ENCODE measurements around the gene AHNAK2.

AHNAK2 gene

GRCh38 chr14:104992501-104992900 is 14.3 kb upstream of the AHNAK2 start:
- H3K9me3 ChIP-seq (ENCODE audit: control insufficient read depth, low read length) = no peaks in the 10 kb centered on the region
- H3K4me3 ChIP-seq (ENCODE audit: low read length) = no peak overlapping the region
- H3K36me3 ChIP-seq (ENCODE audit: control insufficient read depth, insufficient read depth, low read length) = peaks cover 13% of the 10 kb centered on the region
- H3K4me1 ChIP-seq (ENCODE audit: control insufficient read depth, insufficient read depth, low read length) = no peaks in the 10 kb centered on the region
- no peaks in the 10 kb centered on the region for H3K27me3 ChIP-seq (ENCODE audit: control insufficient read depth, insufficient read depth, low read length)
- H3K9ac ChIP-seq (ENCODE audit: low read length) = no peak overlapping the region

GRCh38 chr14:104991896-104992230 is 13.7 kb upstream of the AHNAK2 start:
- no peaks in the 10 kb centered on the region for H3K27me3 ChIP-seq (ENCODE audit: control insufficient read depth, insufficient read depth, low read length)
- peaks cover under 1% of the 10 kb centered on the region for H3K4me1 ChIP-seq (ENCODE audit: control insufficient read depth, insufficient read depth, low read length)
- H3K9ac ChIP-seq (ENCODE audit: low read length) = no peak overlapping the region
- H3K4me3 ChIP-seq (ENCODE audit: low read length) = no peak overlapping the region
- H3K36me3 ChIP-seq (ENCODE audit: control insufficient read depth, insufficient read depth, low read length) = peaks cover 11% of the 10 kb centered on the region
- no peaks in the 10 kb centered on the region for H3K9me3 ChIP-seq (ENCODE audit: control insufficient read depth, low read length)

- Histone ChIP-seq H3K4me3 (ENCODE audit: low read length) (no peak overlapping the region), H3K27me3 (ENCODE audit: control insufficient read depth, insufficient read depth, low read length) (no peaks in the 10 kb centered on the region), H3K9me3 (ENCODE audit: control insufficient read depth, low read length) (no peaks in the 10 kb centered on the region), H3K9ac (ENCODE audit: low read length) (no peak overlapping the region), H3K4me1 (ENCODE audit: control insufficient read depth, insufficient read depth, low read length) (peaks cover 8% of the 10 kb centered on the region), H3K36me3 (ENCODE audit: control insufficient read depth, insufficient read depth, low read length) (peaks cover 6% of the 10 kb centered on the region)
Observed at GRCh38 chr14:104989951-104990303, 11.8 kb upstream of the AHNAK2 start.

- Histone ChIP-seq H3K9me3 (ENCODE audit: control insufficient read depth, low read length) (no peaks in the 10 kb centered on the region), H3K4me3 (ENCODE audit: low read length) (no peak overlapping the region), H3K36me3 (ENCODE audit: control insufficient read depth, insufficient read depth, low read length) (peaks cover 6% of the 10 kb centered on the region), H3K4me1 (ENCODE audit: control insufficient read depth, insufficient read depth, low read length) (peaks cover 8% of the 10 kb centered on the region), H3K9ac (ENCODE audit: low read length) (no peak overlapping the region), H3K27me3 (ENCODE audit: control insufficient read depth, insufficient read depth, low read length) (no peaks in the 10 kb centered on the region)
Observed at GRCh38 chr14:104989236-104989950, 11.2 kb upstream of the AHNAK2 start.

- H3K27me3 ChIP-seq (ENCODE audit: control insufficient read depth, insufficient read depth, low read length) = no peaks in the 10 kb centered on the region
- H3K9ac ChIP-seq (ENCODE audit: low read length) = peak overlapping the region; percentile 71
- no peaks in the 10 kb centered on the region for H3K9me3 ChIP-seq (ENCODE audit: control insufficient read depth, low read length)
- H3K4me1 ChIP-seq (ENCODE audit: control insufficient read depth, insufficient read depth, low read length) = peaks cover 8% of the 10 kb centered on the region
- H3K36me3 ChIP-seq (ENCODE audit: control insufficient read depth, insufficient read depth, low read length) = no peaks in the 10 kb centered on the region
- peak overlapping the region; percentile 46 for H3K4me3 ChIP-seq (ENCODE audit: low read length)
Observed at GRCh38 chr14:104986487-104987164, 8.5 kb upstream of the AHNAK2 start.

- Histone ChIP-seq H3K36me3 (ENCODE audit: control insufficient read depth, insufficient read depth, low read length) (no peaks in the 10 kb centered on the region), H3K9me3 (ENCODE audit: control insufficient read depth, low read length) (no peaks in the 10 kb centered on the region), H3K27me3 (ENCODE audit: control insufficient read depth, insufficient read depth, low read length) (no peaks in the 10 kb centered on the region), H3K4me3 (ENCODE audit: low read length) (peak within 1 kb of the TSS; percentile 46), H3K4me1 (ENCODE audit: control insufficient read depth, insufficient read depth, low read length) (peaks cover 8% of the 10 kb centered on the region), H3K9ac (ENCODE audit: low read length) (peak within 1 kb of the TSS; percentile 71)
Observed at GRCh38 chr14:104985675-104986486, 7.7 kb upstream of the AHNAK2 start, which contains the start of gene CLBA1. CLBA1 (plus strand) TSS chr14:104985788; CDS start chr14:104986432, 644 bp downstream.

- H3K9me3 ChIP-seq (ENCODE audit: control insufficient read depth, low read length) = no peaks in the 10 kb centered on the region
- H3K4me1 ChIP-seq (ENCODE audit: control insufficient read depth, insufficient read depth, low read length) = peaks cover 8% of the 10 kb centered on the region
- H3K4me3 ChIP-seq (ENCODE audit: low read length) = no peak overlapping the region
Observed at GRCh38 chr14:104984056-104984894, 6.1 kb upstream of the AHNAK2 start.

GRCh38 chr14:104983231-104983721 is 5.1 kb upstream of the AHNAK2 start:
- Histone ChIP-seq H3K27me3 (ENCODE audit: control insufficient read depth, insufficient read depth, low read length) (peaks cover 10% of the 10 kb centered on the region), H3K4me3 (ENCODE audit: low read length) (no peak overlapping the region), H3K36me3 (ENCODE audit: control insufficient read depth, insufficient read depth, low read length) (no peaks in the 10 kb centered on the region), H3K9me3 (ENCODE audit: control insufficient read depth, low read length) (no peaks in the 10 kb centered on the region), H3K4me1 (ENCODE audit: control insufficient read depth, insufficient read depth, low read length) (peaks cover 12% of the 10 kb centered on the region), H3K9ac (ENCODE audit: low read length) (no peak overlapping the region)

More at GRCh38 chr14:104984056-104984894, 6.1 kb upstream of the AHNAK2 start:
- Histone ChIP-seq H3K27me3 (ENCODE audit: control insufficient read depth, insufficient read depth, low read length) (peaks cover 2% of the 10 kb centered on the region), H3K9ac (ENCODE audit: low read length) (no peak overlapping the region), H3K36me3 (ENCODE audit: control insufficient read depth, insufficient read depth, low read length) (no peaks in the 10 kb centered on the region)

- H3K4me3 ChIP-seq (ENCODE audit: low read length) = no peak overlapping the region
- H3K27me3 ChIP-seq (ENCODE audit: control insufficient read depth, insufficient read depth, low read length) = peaks cover 13% of the 10 kb centered on the region
- H3K9me3 ChIP-seq (ENCODE audit: control insufficient read depth, low read length) = no peaks in the 10 kb centered on the region
- H3K36me3 ChIP-seq (ENCODE audit: control insufficient read depth, insufficient read depth, low read length) = no peaks in the 10 kb centered on the region
- H3K9ac ChIP-seq (ENCODE audit: low read length) = no peak overlapping the region
- peaks cover 16% of the 10 kb centered on the region for H3K4me1 ChIP-seq (ENCODE audit: control insufficient read depth, insufficient read depth, low read length)
Observed at GRCh38 chr14:104982548-104983230, 4.5 kb upstream of the AHNAK2 start.

GRCh38 chr14:104981699-104982541 is 3.7 kb upstream of the AHNAK2 start:
- peaks cover 23% of the 10 kb centered on the region for H3K4me1 ChIP-seq (ENCODE audit: control insufficient read depth, insufficient read depth, low read length)
- H3K9me3 ChIP-seq (ENCODE audit: control insufficient read depth, low read length) = no peaks in the 10 kb centered on the region
- no peaks in the 10 kb centered on the region for H3K36me3 ChIP-seq (ENCODE audit: control insufficient read depth, insufficient read depth, low read length)
- H3K27me3 ChIP-seq (ENCODE audit: control insufficient read depth, insufficient read depth, low read length) = peaks cover 21% of the 10 kb centered on the region
- no peak overlapping the region for H3K4me3 ChIP-seq (ENCODE audit: low read length)
- no peak overlapping the region for H3K9ac ChIP-seq (ENCODE audit: low read length)
